OCI-LY3 (cell line): ENCODE results near the gene SIAH2.
A peak's percentile ranks its signal among the peaks of the same experiment; 100 is the strongest.

Experiments
- H2AFZ ChIP-seq: fragments of 200-600, 300-600 bp; shearing (Covaris generic); 2 replicates; pipeline ENCODE4 v1.6.0; 2014; ENCODE audit warnings: antibody characterized with exemption, low read depth, low read length
- H3K27ac ChIP-seq: fragments of 200-600, 300-600 bp; sonication (generic); 2 replicates; pipeline ENCODE4 v1.5.1; 2014; ENCODE audit warnings: mild to moderate bottlenecking, low read length, moderate library complexity, mixed read lengths
- H3K27me3 ChIP-seq: fragments of 200-600, 300-600 bp; sonication (generic); 2 replicates; pipeline ENCODE4 v1.6.1; 2014; ENCODE audit warnings: low read depth, low read length, mixed read lengths
- H3K36me3 ChIP-seq: fragments of 200-600, 300-600 bp; sonication (generic); replicated peaks from 2 replicates; pipeline ENCODE3; 2014; ENCODE audit warnings: low read depth, low read length, mixed read lengths
- H3K4me1 ChIP-seq: fragments of 300-600, 200-600 bp; sonication (generic); 2 replicates; pipeline ENCODE4 v1.6.1; 2014; ENCODE audit warnings: low read length, mixed read lengths
- H3K4me2 ChIP-seq: fragments of 200-600, 300-600 bp; sonication (generic); 2 replicates; pipeline ENCODE4 v1.6.1; 2014; ENCODE audit warnings: low read length, mixed read lengths
- H3K4me3 ChIP-seq: fragments of 300-600, 200-600 bp; sonication (generic); 2 replicates; pipeline ENCODE4 v1.5.1; 2014; ENCODE audit warnings: antibody characterized with exemption, mild to moderate bottlenecking, low read length, moderate library complexity
- H3K79me2 ChIP-seq: fragments of 300-600, 200-600 bp; shearing (Covaris generic); 2 replicates; pipeline ENCODE4 v1.6.1; 2014; ENCODE audit warnings: mild to moderate bottlenecking, low read length, mixed read lengths
- H3K9ac ChIP-seq: fragments of 300-600, 200-600 bp; shearing (Covaris generic); 2 replicates; pipeline ENCODE4 v1.6.0; 2014; ENCODE audit warnings: mild to moderate bottlenecking, low read length, moderate library complexity
- H3K9me3 ChIP-seq: fragments of 200-600, 300-600 bp; shearing (Covaris generic); 2 replicates; pipeline ENCODE4 v1.6.1; 2014; ENCODE audit warnings: low read length, mixed read lengths; ENCODE audit not compliant: insufficient read depth
- H4K20me1 ChIP-seq: fragments of 200-600, 300-600 bp; sonication (generic); 2 replicates; pipeline ENCODE4 v1.6.1; 2016; ENCODE audit warnings: low read length, mixed read lengths; ENCODE audit not compliant: insufficient read depth
- CTCF ChIP-seq: fragments of 200-600, 300-600 bp; sonication (generic); IDR thresholded peaks from 2 replicates; pipeline ENCODE4 v1.5.1; 2014; ENCODE audit warnings: antibody characterized with exemption, low read length, low read depth
- EZH2phosphoT487 ChIP-seq: fragments of 200-600 bp; shearing (Covaris generic); IDR thresholded peaks from 2 replicates; pipeline ENCODE4 v1.6.1; 2018; ENCODE audit warnings: antibody characterized with exemption, mixed run types, low read depth

SIAH2 gene

GRCh38 chr3:150739200-150739863, 23.6 kb downstream of the SIAH2 start:
- H3K9me3 ChIP-seq = no peaks in the 10 kb centered on the region
- H3K79me2 ChIP-seq = peaks cover 42% of the 10 kb centered on the region
- peaks cover 27% of the 10 kb centered on the region for H3K36me3 ChIP-seq
- H3K27me3 ChIP-seq = no peaks in the 10 kb centered on the region
- TF ChIP-seq EZH2phosphoT487 = no peak
- peak overlapping the region; percentile 62 for H3K4me2 ChIP-seq
- peak overlapping the region; percentile 64 for H3K27ac ChIP-seq
- H4K20me1 ChIP-seq = peaks cover 34% of the 10 kb centered on the region
- peak overlapping the region; percentile 46 for H3K4me3 ChIP-seq
- no peak overlapping the region for H2AFZ ChIP-seq
- H3K4me1 ChIP-seq = peaks cover 71% of the 10 kb centered on the region
- H3K9ac ChIP-seq = peak overlapping the region; percentile 18; the same call in 1 of the 2 replicates

GRCh38 chr3:150738688-150739087, 24.3 kb downstream of the SIAH2 start:
- Histone ChIP-seq H3K4me2 (peak overlapping the region; percentile 62), H3K9me3 (no peaks in the 10 kb centered on the region), H3K27ac (no peak overlapping the region; the same call in 1 of the 2 replicates), H2AFZ (no peak overlapping the region), H4K20me1 (peaks cover 28% of the 10 kb centered on the region), H3K9ac (no peak overlapping the region), H3K36me3 (peaks cover 27% of the 10 kb centered on the region), H3K4me1 (peaks cover 65% of the 10 kb centered on the region), H3K79me2 (peaks cover 35% of the 10 kb centered on the region), H3K4me3 (peak overlapping the region; percentile 10; the same call in 1 of the 2 replicates), H3K27me3 (no peaks in the 10 kb centered on the region)
- no peak for TF ChIP-seq CTCF
- no peak for TF ChIP-seq EZH2phosphoT487

DNA sequence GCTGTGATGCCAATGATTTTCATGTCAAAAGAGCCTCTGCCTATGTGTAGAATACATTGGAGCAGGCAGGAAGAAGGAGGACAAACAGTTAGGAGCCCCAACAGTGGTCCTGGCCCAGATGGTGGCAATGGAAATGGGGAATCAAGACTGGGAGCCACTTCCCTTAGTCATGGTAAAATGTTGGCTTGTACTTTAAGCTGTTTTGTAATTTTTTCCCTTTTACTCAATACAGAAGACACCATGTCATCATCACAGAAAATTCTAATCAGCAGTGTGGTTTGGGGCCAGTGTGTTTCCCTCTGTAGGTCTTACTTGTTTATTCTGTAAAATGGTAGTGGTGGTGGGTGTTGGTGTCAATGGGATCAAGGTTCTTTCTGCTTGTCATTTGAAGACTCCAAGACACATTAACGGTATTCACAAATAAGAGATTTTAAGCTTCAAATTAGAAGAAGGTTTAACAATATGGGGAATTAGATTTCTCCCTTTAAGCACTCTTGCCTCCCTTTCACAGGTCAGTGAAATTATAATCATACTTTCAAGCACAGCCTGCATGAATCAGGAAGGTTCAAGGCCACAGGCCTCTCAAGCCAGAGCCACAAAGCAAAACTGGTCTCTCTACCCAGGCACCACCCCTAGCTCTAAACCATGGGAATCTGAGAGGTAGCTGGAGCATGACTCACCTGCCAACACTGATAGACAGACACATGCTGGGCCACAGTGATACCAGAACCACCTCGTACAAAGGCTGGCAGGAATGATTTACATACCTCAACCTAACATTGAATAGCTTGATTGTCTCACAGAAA, 24.9 kb downstream of the SIAH2 start:
- Histone ChIP-seq H3K27ac (no peak overlapping the region; the same call in 1 of the 2 replicates), H3K79me2 (peaks cover 29% of the 10 kb centered on the region), H3K4me2 (peak overlapping the region; percentile 62), H3K4me1 (peaks cover 59% of the 10 kb centered on the region), H2AFZ (no peak overlapping the region), H4K20me1 (peaks cover 22% of the 10 kb centered on the region), H3K27me3 (no peaks in the 10 kb centered on the region), H3K9ac (no peak overlapping the region), H3K4me3 (no peak overlapping the region), H3K36me3 (peaks cover 27% of the 10 kb centered on the region), H3K9me3 (no peaks in the 10 kb centered on the region)
- no peak for TF ChIP-seq CTCF

DNA sequence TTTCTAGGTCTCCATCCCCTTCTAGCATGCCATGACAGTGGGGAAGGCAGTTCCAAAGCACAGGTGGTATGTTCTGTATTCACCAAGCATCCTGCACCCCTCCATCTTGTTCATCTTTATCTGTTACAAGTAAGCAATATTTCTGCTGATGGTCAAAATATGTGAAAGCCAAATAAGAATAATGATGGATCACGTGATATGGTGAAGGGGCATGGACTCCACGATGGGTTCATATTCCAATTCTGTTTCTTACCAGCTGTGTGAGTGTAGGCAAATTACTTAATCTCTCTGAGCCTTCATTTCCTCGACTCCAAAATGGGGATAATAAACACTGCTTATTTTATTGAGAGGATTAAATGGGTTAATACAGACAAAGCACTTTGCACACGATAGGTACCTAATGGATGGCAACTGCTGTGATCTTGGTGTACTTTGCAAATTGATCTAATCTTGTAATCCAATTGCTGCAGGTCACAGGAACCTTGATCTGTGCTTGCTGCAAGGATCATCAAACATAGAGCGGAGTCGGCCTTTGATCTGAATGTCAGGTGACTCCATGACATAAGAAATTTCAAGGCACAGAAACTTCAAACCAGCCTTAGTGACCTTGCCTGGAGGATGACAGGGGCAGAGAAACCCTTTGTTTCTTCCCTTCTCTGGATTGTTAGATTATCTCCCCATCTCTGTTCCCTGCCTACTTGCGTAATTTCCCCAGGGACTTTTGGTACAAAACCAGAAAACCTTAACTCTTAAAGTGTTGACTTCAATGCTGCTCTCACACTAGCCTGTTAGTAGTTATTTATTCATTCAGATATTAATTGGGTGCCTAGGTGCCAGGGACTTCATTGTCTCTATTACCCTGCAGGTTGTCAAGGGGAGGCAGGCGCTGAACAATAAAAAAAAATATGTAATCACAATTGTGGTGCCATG, 25.8 kb downstream of the SIAH2 start:
- H3K9me3 ChIP-seq = no peaks in the 10 kb centered on the region
- H3K4me3 ChIP-seq = no peak overlapping the region
- peaks cover 20% of the 10 kb centered on the region for H3K79me2 ChIP-seq
- H4K20me1 ChIP-seq = peaks cover 12% of the 10 kb centered on the region
- peaks cover 24% of the 10 kb centered on the region for H3K36me3 ChIP-seq
- TF ChIP-seq EZH2phosphoT487 = no peak
- TF ChIP-seq CTCF = no peak
- no peak overlapping the region for H3K4me2 ChIP-seq
- H3K27ac ChIP-seq = no peak overlapping the region
- no peak overlapping the region for H3K9ac ChIP-seq
- H2AFZ ChIP-seq = no peak overlapping the region
- no peaks in the 10 kb centered on the region for H3K27me3 ChIP-seq
- H3K4me1 ChIP-seq = peaks cover 50% of the 10 kb centered on the region
